B cell (primary cell): ENCODE data around the gene AAMP. TPM values are rescaled to one million over a fixed set of nuclear protein-coding genes. Genes with fewer than 3 reads are reported as not detected.

Experiments
- ATAC-seq: fragments of 200-7000 bp; cut with Tn5 transposase; one replicate; pipeline ENCODE4 v1.10.0; 2021; ENCODE audit warnings: low read depth, mild to moderate bottlenecking, moderate number of reproducible peaks, moderate library complexity
- CTCF ChIA-PET: fragments of 350-600 bp; sonication (Branson Sonifier 250); formaldehyde crosslinking; loops from one replicate; lab custom pipeline; 2021; ENCODE audit warnings: antibody characterized with exemption, inconsistent platforms; lab: Charles Lee
- POLR2A ChIA-PET: fragments of 350-600 bp; sonication (Branson Sonifier 250); formaldehyde crosslinking; loops from one replicate; lab custom pipeline; 2021; ENCODE audit warnings: antibody characterized with exemption; lab: Charles Lee
- DNase-seq: peaks from one replicate; pipeline ENCODE4 v3.0.0; 2013
- H2AFZ ChIP-seq: 2 replicates; pipeline ENCODE4 v1.6.1; 2012; ENCODE audit warnings: mild to moderate bottlenecking, low read depth, low read length; ENCODE audit not compliant: insufficient read depth, poor library complexity, severe bottlenecking
- H3K27ac ChIP-seq, 2 donors: 1 replicate in 1 of 2; 2 replicates in 1 of 2; pipeline ENCODE4 v1.5.1; 2012 to 2013; ENCODE audit warnings: low read length in 2 of 2, mild to moderate bottlenecking in 2 of 2, moderate library complexity in 1 of 2
- H3K27me3 ChIP-seq, 4 experiments: fragments of 200-600 bp in 1 of 4; sonication (generic) in 1 of 4; replicated peaks in 1 of 4; 1 replicate in 2 of 4; 2 replicates in 2 of 4; pipeline versions ENCODE4 v1.6.1 to v1.7.0; 2013 to 2016; ENCODE audit warnings: low read length in 3 of 4, mild to moderate bottlenecking in 2 of 4, mixed read lengths in 1 of 4, moderate library complexity in 1 of 4; ENCODE audit not compliant: insufficient read depth in 4 of 4, control insufficient read depth in 3 of 4; ENCODE audit errors: control extremely low read depth in 1 of 4
- H3K36me3 ChIP-seq, 2 experiments: replicated peaks in 1 of 2; 1 replicate in 1 of 2; 2 replicates in 1 of 2; pipeline versions ENCODE4 v1.6.1 to v1.7.1; 2013; ENCODE audit warnings: low read length in 1 of 2; ENCODE audit not compliant: insufficient read depth in 2 of 2, control insufficient read depth in 1 of 2; ENCODE audit errors: control extremely low read depth in 1 of 2, extremely low read depth in 1 of 2
- H3K4me1 ChIP-seq, 2 donors: fragments of 200-600 bp in 1 of 2; sonication (generic) in 1 of 2; 1 replicate in 1 of 2; 2 replicates in 1 of 2; pipeline versions ENCODE4 v1.5.1 to v1.6.1; 2013 to 2017; ENCODE audit warnings: low read length in 2 of 2; ENCODE audit not compliant: control insufficient read depth in 2 of 2, insufficient read depth in 2 of 2
- H3K4me2 ChIP-seq: replicated peaks from 2 replicates; pipeline ENCODE3; 2012; ENCODE audit warnings: mild to moderate bottlenecking, low read depth, low read length; ENCODE audit not compliant: poor library complexity, severe bottlenecking
- H3K4me3 ChIP-seq, 5 experiments: fragments of 200-600 bp in 1 of 5; sonication (generic) in 1 of 5; 1 replicate in 3 of 5; 2 replicates in 2 of 5; pipeline versions ENCODE4 v1.5.1 to v1.7.0; 2011 to 2016; ENCODE audit warnings: low read length in 4 of 5, mild to moderate bottlenecking in 4 of 5, low read depth in 2 of 5, control low read depth in 1 of 5, moderate library complexity in 1 of 5; ENCODE audit not compliant: insufficient read depth in 1 of 5; ENCODE audit errors: control extremely low read depth in 1 of 5, extremely low read depth in 1 of 5
- H3K79me2 ChIP-seq: fragments of 200-600 bp; sonication (generic); one replicate; pipeline ENCODE4 v1.6.0; 2016; ENCODE audit warnings: low read length; ENCODE audit not compliant: control insufficient read depth, insufficient read depth
- H3K9ac ChIP-seq: fragments of 200-600 bp; sonication (generic); 2 replicates; pipeline ENCODE4 v1.6.1; 2017; ENCODE audit warnings: mild to moderate bottlenecking, low read length, moderate library complexity
- H3K9me3 ChIP-seq, 3 donors: one replicate each; pipeline versions ENCODE4 v1.6.1 to v1.7.1; 2013; ENCODE audit warnings: low read length in 2 of 3; ENCODE audit not compliant: control insufficient read depth in 2 of 3, insufficient read depth in 1 of 3; ENCODE audit errors: control extremely low read depth in 1 of 3
- H4K20me1 ChIP-seq: 2 replicates; pipeline ENCODE4 v1.6.0; 2012; ENCODE audit warnings: mild to moderate bottlenecking, low read length; ENCODE audit not compliant: insufficient read depth, control insufficient read depth, poor library complexity, severe bottlenecking
- H3K27ac Mint-ChIP-seq: one replicate; pipeline ENCODE4 v1.8.0; 2021; ENCODE audit warnings: mixed read lengths
- H3K27me3 Mint-ChIP-seq: one replicate; pipeline ENCODE4 v1.8.0; 2021; ENCODE audit warnings: mixed read lengths
- H3K4me1 Mint-ChIP-seq: one replicate; pipeline ENCODE4 v1.8.0; 2021; ENCODE audit warnings: mixed read lengths
- H3K4me3 Mint-ChIP-seq: one replicate; pipeline ENCODE4 v1.8.0; 2021; ENCODE audit warnings: mixed read lengths
- H3K9me3 Mint-ChIP-seq: one replicate; pipeline ENCODE4 v1.8.0; 2022; ENCODE audit warnings: mixed read lengths; ENCODE audit not compliant: insufficient read depth
- EZH2 ChIP-seq: IDR thresholded peaks from 2 replicates; pipeline ENCODE4 v1.6.1; 2012; ENCODE audit warnings: borderline replicate concordance, low read depth, mild to moderate bottlenecking, moderate library complexity, low read length; ENCODE audit not compliant: insufficient read depth, poor library complexity, severe bottlenecking
- WGBS: methylation state at CpG from one replicate; pipeline ENCODE4 v1.1.5; 2013; ENCODE audit warnings: missing lambda C conversion rate; ENCODE audit not compliant: insufficient coverage; 5-methylcytosine and 5-hydroxymethylcytosine counted together
- intact Hi-C: fragments of 100-400 bp; cut with micrococcal nuclease; formaldehyde crosslinking; loops from one replicate; pipeline ENCODE4 v1.10.0; 2022
- polyA plus RNA-seq: library from polyadenylated mRNA; depleted of rRNA; stranded (reverse); fragments of >200 nt; gene quantifications from 2 replicates; pipeline ENCODE4 v1.2.3, GENCODE V29; 2012
- total RNA-seq, 2 donors: library from RNA; stranded (reverse); fragments of 120-200 nt in 1 of 2; gene quantifications; 1 replicate in 1 of 2; 2 replicates in 1 of 2; pipeline versions ENCODE4 v1.2.3 to v1.2.4, GENCODE V29; 2013 to 2022
- TF ChIP-seq, protein P1 (sequence below): fragments of 200-600 bp; IDR thresholded peaks from one replicate; pipeline ENCODE4 v1.8.0; 2022; ENCODE audit warnings: antibody characterized with exemption, mild to moderate bottlenecking

AAMP gene
- total and polyA plus RNA-seq, 2 donors (not counting 1 experiment from before 2014, with no cell fraction given), result 56.4 to 65.7 TPM

DNA sequence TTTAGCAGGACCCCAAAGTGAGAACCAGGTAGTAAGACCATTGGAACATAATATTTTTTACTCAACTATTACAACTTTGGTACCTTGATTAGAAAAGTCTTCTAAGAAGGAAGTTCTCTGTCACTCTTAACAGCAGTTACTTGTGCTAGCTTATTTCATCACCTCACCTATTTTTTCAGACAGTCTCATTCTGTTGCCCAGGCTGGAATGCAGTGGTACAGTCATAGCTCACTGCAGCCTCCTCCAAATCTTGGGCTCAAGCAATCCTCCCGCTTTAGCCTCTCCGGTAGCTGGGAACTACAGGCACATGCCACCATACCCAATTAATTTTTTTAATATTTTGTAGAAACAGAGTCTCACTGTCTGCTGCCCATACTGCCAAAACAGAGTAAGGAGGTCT lies 34.9 kb downstream of the AAMP start:
- intact Hi-C loops, result no loop called here
- ChIA-PET POLR2A (no interaction called here), CTCF (interaction anchor here (0.8 to 2.0 kb wide), 3 partner anchors 22 to 121 kb away, joined by 4 to 8 read pairs (median 4); no protein-coding TSS in a partner anchor)
- Histone ChIP-seq H3K27me3 (no peaks in the 10 kb centered on the region), H3K9ac (no peak overlapping the region), H2AFZ (no peak overlapping the region), H3K36me3 (peaks cover 10 to 89% of the 10 kb centered on the region in 2 experiments), H3K4me1 (peaks cover 11 to 12% of the 10 kb centered on the region in 2 donors), H3K9me3 (no peaks in the 10 kb centered on the region), H4K20me1 (peaks cover 61% of the 10 kb centered on the region), H3K4me2 (no peak overlapping the region), H3K79me2 (peaks cover 71% of the 10 kb centered on the region), H3K4me3 (no peak overlapping the region), H3K27ac (no peak overlapping the region)
- Mint-ChIP-seq H3K4me1 (peaks cover 14% of the 10 kb centered on the region), H3K9me3 (no peaks in the 10 kb centered on the region), H3K4me3 (no peak overlapping the region), H3K27ac (no peak overlapping the region), H3K27me3 (no peaks in the 10 kb centered on the region)
- TF ChIP-seq, protein P1, sequence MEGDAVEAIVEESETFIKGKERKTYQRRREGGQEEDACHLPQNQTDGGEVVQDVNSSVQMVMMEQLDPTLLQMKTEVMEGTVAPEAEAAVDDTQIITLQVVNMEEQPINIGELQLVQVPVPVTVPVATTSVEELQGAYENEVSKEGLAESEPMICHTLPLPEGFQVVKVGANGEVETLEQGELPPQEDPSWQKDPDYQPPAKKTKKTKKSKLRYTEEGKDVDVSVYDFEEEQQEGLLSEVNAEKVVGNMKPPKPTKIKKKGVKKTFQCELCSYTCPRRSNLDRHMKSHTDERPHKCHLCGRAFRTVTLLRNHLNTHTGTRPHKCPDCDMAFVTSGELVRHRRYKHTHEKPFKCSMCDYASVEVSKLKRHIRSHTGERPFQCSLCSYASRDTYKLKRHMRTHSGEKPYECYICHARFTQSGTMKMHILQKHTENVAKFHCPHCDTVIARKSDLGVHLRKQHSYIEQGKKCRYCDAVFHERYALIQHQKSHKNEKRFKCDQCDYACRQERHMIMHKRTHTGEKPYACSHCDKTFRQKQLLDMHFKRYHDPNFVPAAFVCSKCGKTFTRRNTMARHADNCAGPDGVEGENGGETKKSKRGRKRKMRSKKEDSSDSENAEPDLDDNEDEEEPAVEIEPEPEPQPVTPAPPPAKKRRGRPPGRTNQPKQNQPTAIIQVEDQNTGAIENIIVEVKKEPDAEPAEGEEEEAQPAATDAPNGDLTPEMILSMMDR, result no peak
- no peak for TF ChIP-seq EZH2
- no peak for DNase-seq
- WGBS, result no CpG with 5 or more reads among the region's 2 CpGs
- ATAC-seq, result no peak

DNA sequence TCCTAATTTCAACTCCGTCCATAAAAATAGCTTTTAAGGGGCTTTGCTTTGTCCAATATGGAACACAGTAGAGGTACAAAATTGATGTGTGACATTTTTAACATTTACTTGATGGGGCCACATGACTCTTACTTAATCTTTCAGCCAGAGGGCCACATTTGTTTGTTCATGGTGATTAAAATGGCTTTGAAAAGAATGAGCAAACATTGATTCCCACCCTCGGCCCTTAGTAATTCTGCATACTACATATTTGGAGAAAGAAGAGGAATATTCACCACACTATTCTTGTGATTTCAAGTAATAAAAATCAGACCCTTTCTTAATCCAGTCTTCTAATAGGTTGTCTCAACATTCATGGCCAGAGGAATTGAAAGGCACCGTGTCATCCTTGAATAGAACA lies 35.4 kb downstream of the AAMP start:
- Mint-ChIP-seq H3K4me1 (peaks cover 17% of the 10 kb centered on the region), H3K27me3 (no peaks in the 10 kb centered on the region), H3K27ac (no peak overlapping the region), H3K9me3 (no peaks in the 10 kb centered on the region), H3K4me3 (no peak overlapping the region)
- Histone ChIP-seq H3K4me1 (peaks cover 15 to 16% of the 10 kb centered on the region in 2 donors), H3K4me3 (no peak overlapping the region), H3K27ac (no peak overlapping the region), H3K27me3 (no peaks in the 10 kb centered on the region), H3K9ac (no peak overlapping the region), H4K20me1 (peaks cover 62% of the 10 kb centered on the region), H3K79me2 (peaks cover 70% of the 10 kb centered on the region), H3K36me3 (peaks cover 10 to 94% of the 10 kb centered on the region in 2 experiments), H2AFZ (no peak overlapping the region), H3K4me2 (no peak overlapping the region), H3K9me3 (no peaks in the 10 kb centered on the region)
- POLR2A ChIA-PET, result no interaction called here
- CTCF ChIA-PET, result interaction anchor here (0.8 to 2.0 kb wide), 3 partner anchors 23 to 122 kb away, joined by 4 to 8 read pairs (median 4); no protein-coding TSS in a partner anchor
- intact Hi-C loops, result no loop called here
- ATAC-seq (no peak), DNase-seq (no peak)
- 80% methylated on average over 1 of the region's 3 CpGs for WGBS
- TF ChIP-seq EZH2, result no peak
- TF ChIP-seq, protein P1, result no peak
